ENCODE measurements around the gene DCLK2. TPM values are rescaled to one million over a fixed set of nuclear protein-coding genes. Genes with fewer than 3 reads are reported as not detected.
A peak's percentile ranks its signal among the peaks of the same experiment; 100 is the strongest.
"Not testable (repeated sequence)": the region's sequence is repeated elsewhere in the genome, so short reads cannot be mapped to it uniquely, and the experiment has no call there.

The DCLK2 gene
- total RNA-seq, 1 donor from 2014 or later, result 49.2 TPM

DNA sequence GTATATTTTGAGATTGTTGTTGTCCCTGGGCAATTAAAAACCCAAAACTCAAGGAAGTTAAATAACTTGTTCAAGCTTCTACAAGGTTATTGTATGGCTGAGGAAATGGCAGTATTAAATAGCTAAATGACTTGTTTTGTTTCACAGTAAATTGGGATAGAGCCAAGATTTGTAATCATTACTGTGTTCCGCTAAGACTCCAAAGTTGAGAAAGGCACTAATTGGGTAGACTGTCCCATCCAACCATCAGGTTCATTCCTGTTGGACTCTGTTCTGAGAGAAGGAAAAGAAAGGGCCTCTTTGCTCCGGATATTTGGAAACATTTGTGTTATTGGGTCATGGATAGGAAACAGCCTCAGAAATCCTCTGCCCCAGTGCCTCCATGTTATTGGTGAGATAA, 82.2 kb downstream of the DCLK2 start:
- no peak for DNase-seq (ENCODE audit: low spot score in 2 of 2, unreplicated experiment in 2 of 2)
- no peaks in the 10 kb centered on the region for H3K9me3 Mint-ChIP-seq
- H3K4me3 Mint-ChIP-seq, result no peak overlapping the region
- H3K4me1 Mint-ChIP-seq, result peaks cover 24% of the 10 kb centered on the region
- peaks cover 14% of the 10 kb centered on the region for H3K36me3 Mint-ChIP-seq
- TF ChIP-seq, protein P1, sequence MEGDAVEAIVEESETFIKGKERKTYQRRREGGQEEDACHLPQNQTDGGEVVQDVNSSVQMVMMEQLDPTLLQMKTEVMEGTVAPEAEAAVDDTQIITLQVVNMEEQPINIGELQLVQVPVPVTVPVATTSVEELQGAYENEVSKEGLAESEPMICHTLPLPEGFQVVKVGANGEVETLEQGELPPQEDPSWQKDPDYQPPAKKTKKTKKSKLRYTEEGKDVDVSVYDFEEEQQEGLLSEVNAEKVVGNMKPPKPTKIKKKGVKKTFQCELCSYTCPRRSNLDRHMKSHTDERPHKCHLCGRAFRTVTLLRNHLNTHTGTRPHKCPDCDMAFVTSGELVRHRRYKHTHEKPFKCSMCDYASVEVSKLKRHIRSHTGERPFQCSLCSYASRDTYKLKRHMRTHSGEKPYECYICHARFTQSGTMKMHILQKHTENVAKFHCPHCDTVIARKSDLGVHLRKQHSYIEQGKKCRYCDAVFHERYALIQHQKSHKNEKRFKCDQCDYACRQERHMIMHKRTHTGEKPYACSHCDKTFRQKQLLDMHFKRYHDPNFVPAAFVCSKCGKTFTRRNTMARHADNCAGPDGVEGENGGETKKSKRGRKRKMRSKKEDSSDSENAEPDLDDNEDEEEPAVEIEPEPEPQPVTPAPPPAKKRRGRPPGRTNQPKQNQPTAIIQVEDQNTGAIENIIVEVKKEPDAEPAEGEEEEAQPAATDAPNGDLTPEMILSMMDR (IDR thresholded peaks at IDR 0.05; ENCODE audit: unreplicated experiment), result no peak
- H3K27ac Mint-ChIP-seq, result peak overlapping the region; percentile 59
- H3K27me3 Mint-ChIP-seq (ENCODE audit: low read depth), result no peaks in the 10 kb centered on the region

DNA sequence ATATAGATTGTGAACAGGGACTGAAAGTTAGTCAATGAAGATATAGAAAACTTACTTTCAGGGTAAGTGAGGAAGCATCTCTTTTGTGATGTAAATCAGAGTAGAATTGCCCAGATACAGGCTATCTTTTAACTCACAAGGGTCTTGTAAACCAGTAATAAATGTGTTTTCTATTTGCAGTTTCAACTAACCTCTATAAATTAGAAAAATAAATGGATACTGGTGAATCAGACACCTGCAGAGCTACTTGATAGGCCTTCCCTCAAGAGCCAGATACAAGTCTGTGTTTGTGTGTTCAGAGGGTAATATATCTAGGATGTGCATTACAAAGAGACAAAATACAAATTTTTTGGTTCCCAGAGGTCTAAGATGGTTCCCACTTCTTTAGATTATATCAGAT, 82.9 kb downstream of the DCLK2 start:
- Mint-ChIP-seq H3K4me3 (no peak overlapping the region), H3K27me3 (ENCODE audit: low read depth) (no peaks in the 10 kb centered on the region), H3K36me3 (peaks cover 17% of the 10 kb centered on the region), H3K27ac (peak overlapping the region; percentile 27), H3K9me3 (peaks cover 4% of the 10 kb centered on the region), H3K4me1 (peaks cover 26% of the 10 kb centered on the region)
- DNase-seq (ENCODE audit: low spot score in 2 of 2, unreplicated experiment in 2 of 2), result no peak
- TF ChIP-seq, protein P1 (IDR thresholded peaks at IDR 0.05; ENCODE audit: unreplicated experiment), result no peak

DNA sequence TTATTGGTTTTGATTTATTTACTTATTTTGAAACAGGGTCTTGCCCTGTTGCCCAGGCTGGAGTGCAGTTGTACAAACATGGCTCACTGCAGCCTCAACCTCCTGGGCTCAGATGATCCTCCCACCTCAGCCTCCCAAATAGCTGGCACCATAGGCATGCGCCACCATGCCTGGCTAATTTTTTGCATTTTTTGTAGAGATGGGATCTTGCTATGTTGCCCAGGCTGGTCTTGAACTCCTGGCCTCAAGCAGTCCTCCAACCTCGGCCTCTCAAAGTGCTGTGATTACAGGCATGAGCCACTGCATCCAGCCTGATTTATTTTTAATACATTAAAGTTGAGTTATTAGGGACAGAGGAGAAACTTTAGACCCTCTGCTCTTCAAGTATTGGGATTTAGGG, 83.8 kb downstream of the DCLK2 start:
- H3K4me3 Mint-ChIP-seq; DNase-seq (ENCODE audit: low spot score in 2 of 2, unreplicated experiment in 2 of 2); H3K9me3 Mint-ChIP-seq; H3K27me3 Mint-ChIP-seq (ENCODE audit: low read depth): not testable (repeated sequence)
- H3K4me1 Mint-ChIP-seq, result peaks cover 32% of the 10 kb centered on the region
- peaks cover 23% of the 10 kb centered on the region for H3K36me3 Mint-ChIP-seq
- H3K27ac Mint-ChIP-seq, result peak overlapping the region; percentile 9

DNA sequence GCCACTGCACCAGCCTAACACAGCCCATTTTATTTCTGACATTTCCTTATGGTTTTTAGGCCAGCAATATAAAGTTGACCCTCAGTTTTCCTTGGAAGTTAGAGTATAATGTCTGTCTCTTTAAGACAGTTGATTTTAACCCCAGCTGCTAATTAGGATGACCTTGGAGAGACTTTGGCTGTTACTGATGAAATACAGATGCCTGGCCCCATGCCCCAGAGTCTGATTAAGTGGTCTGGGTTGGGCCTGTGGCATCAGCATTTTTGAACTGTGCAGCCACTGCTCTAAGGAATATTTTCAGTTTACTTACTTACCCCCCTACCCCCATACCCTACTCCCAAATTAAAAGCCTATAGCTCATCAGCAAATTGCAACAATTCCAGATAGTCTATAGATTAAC, 85.8 kb downstream of the DCLK2 start:
- no peak overlapping the region for H3K27ac Mint-ChIP-seq
- TF ChIP-seq, protein P1 (IDR thresholded peaks at IDR 0.05; ENCODE audit: unreplicated experiment), result no peak
- no peak overlapping the region for H3K4me3 Mint-ChIP-seq
- H3K27me3 Mint-ChIP-seq (ENCODE audit: low read depth), result no peaks in the 10 kb centered on the region
- peaks cover 26% of the 10 kb centered on the region for H3K36me3 Mint-ChIP-seq
- peaks cover 38% of the 10 kb centered on the region for H3K4me1 Mint-ChIP-seq
- H3K9me3 Mint-ChIP-seq, result peaks cover 4% of the 10 kb centered on the region
- DNase-seq (ENCODE audit: low spot score in 2 of 2, unreplicated experiment in 2 of 2), result no peak

DNA sequence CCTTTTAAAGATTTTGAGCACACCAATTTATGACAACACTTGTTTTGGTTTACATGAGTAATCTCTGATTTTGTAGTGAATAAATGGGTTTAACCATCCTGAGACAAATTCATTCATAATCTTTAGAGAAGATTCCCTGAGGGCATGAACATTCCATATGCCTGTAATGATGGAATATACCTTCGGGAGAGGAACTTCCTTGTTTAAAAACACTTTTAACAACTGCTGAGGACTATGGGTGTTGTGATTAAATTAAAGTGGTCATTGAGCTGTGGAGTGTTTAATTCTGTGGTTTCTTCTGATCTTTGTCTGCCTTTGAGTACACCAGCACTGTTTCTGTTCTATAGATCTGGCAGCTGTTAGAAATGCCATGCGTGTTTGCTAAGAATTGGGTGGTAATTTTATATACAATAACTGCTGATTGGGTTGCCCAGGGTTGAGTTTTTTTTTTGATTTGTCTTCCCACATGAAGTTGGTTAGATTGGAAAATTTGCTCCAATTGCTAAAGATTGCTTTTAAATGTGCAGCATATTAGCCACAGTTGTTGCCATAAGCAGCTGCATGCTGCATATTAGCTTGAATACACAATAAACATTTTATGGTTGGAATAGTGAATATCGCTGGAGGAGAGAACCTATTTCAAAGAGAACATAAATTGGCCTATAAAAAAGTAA, 86.8 kb downstream of the DCLK2 start:
- Mint-ChIP-seq H3K4me3 (no peak overlapping the region), H3K27me3 (ENCODE audit: low read depth) (no peaks in the 10 kb centered on the region), H3K9me3 (peaks cover 4% of the 10 kb centered on the region), H3K27ac (peak overlapping the region; percentile 72), H3K4me1 (peaks cover 38% of the 10 kb centered on the region), H3K36me3 (peaks cover 26% of the 10 kb centered on the region)
- DNase-seq (ENCODE audit: low spot score in 2 of 2, unreplicated experiment in 2 of 2), result no peak
- TF ChIP-seq, protein P1 (IDR thresholded peaks at IDR 0.05; ENCODE audit: unreplicated experiment), result no peak

DNA sequence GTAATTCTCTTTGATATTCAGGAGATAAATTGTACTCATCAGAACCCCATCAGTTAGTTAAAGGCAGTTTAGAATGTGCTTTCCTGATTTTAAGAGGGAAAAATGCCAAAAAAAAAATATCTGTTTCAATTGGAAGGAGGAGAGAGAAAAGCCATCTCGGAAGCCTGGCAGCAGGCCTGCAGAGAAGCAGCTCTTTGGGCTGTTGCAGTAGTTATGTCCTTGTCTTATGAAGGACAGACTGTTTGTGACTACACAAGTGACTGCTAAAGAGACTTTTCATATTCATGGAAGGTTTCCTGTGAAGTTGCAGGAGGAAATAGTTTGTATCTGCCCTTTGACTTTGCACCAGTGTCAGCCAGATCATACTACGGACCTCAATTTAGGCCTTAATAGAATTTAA, 88.8 kb downstream of the DCLK2 start:
- Mint-ChIP-seq H3K27ac (peak overlapping the region; percentile 29), H3K4me3 (no peak overlapping the region), H3K27me3 (ENCODE audit: low read depth) (no peaks in the 10 kb centered on the region), H3K9me3 (peaks cover 4% of the 10 kb centered on the region), H3K36me3 (peaks cover 28% of the 10 kb centered on the region), H3K4me1 (peaks cover 32% of the 10 kb centered on the region)
- no peak for DNase-seq (ENCODE audit: low spot score in 2 of 2, unreplicated experiment in 2 of 2)
- TF ChIP-seq, protein P1 (IDR thresholded peaks at IDR 0.05; ENCODE audit: unreplicated experiment), result no peak
